Thoracic aorta (tissue), 2 donors: Measurements from ENCODE around the gene COL3A1. TPM values are rescaled to one million over a fixed set of nuclear protein-coding genes. Genes with fewer than 3 reads are reported as not detected.

Experiments
- ATAC-seq: fragments of 150-250 bp; one replicate; pipeline ENCODE4 v1.8.0; 2017; ENCODE audit warnings: low read depth; ENCODE audit not compliant: insufficient number of reproducible peaks, low FRiP score
- DNase-seq: peaks from one replicate; pipeline ENCODE4 v3.0.0-alpha.2; 2020; ENCODE audit warnings: low spot score
- H3K27ac ChIP-seq, 2 donors: fragments of 200-600 bp; sonication (generic); 1 replicate in 1 of 2; 2 replicates in 1 of 2; pipeline ENCODE4 v1.5.1; 2016; ENCODE audit warnings: mild to moderate bottlenecking in 2 of 2, moderate library complexity in 2 of 2
- H3K27me3 ChIP-seq: fragments of 200-600 bp; sonication (generic); replicated peaks from 2 replicates; pipeline ENCODE4 v1.6.0; 2016; ENCODE audit warnings: mild to moderate bottlenecking; ENCODE audit not compliant: insufficient read depth
- H3K36me3 ChIP-seq: fragments of 200-600 bp; sonication (generic); one replicate; pipeline ENCODE4 v1.5.1; 2016
- H3K4me1 ChIP-seq, 2 donors: fragments of 200-600 bp; sonication (generic); 1 replicate in 1 of 2; 2 replicates in 1 of 2; pipeline versions ENCODE4 v1.5.1 to v1.6.0; 2016; ENCODE audit warnings: low read depth in 2 of 2, mild to moderate bottlenecking in 1 of 2; ENCODE audit not compliant: control insufficient read depth in 1 of 2
- H3K4me3 ChIP-seq: fragments of 200-600 bp; sonication (generic); 2 replicates; pipeline ENCODE4 v1.5.1; 2016; ENCODE audit warnings: mild to moderate bottlenecking
- H3K9me3 ChIP-seq: fragments of 200-600 bp; sonication (generic); 2 replicates; pipeline ENCODE4 v1.5.1; 2016
- CTCF ChIP-seq: fragments of 200-600 bp; sonication (generic); IDR thresholded peaks from one replicate; pipeline ENCODE4 v1.5.1; 2019; ENCODE audit warnings: antibody characterized with exemption
- total RNA-seq, 2 donors: library from RNA; depleted of rRNA; stranded (reverse); fragments of >200 nt; gene quantifications; one replicate each; pipeline versions ENCODE4 v1.1.0 to v1.2.3, GENCODE V29; 2016

COL3A1 gene
- 100 to 1,000 TPM; 734 to 875 TPM for total RNA-seq

GRCh38 chr2:188974164-188974563 is at the start of gene COL3A1:
Gene COL3A1, plus strand, starts transcription at chr2:188974373. Its CDS starts 117 bp downstream, at chr2:188974490.
- no peak for DNase-seq
- peak within 1 kb of the TSS; percentile 78 for H3K4me3 ChIP-seq
- ATAC-seq = no peak
- no peaks in the 10 kb centered on the region for H3K36me3 ChIP-seq
- no peaks in the 10 kb centered on the region for H3K9me3 ChIP-seq
- peaks cover 0 to 24% of the 10 kb centered on the region in 2 donors for H3K4me1 ChIP-seq
- peak within 1 kb of the TSS; percentile 66 to 89 for H3K27ac ChIP-seq
- no peaks in the 10 kb centered on the region for H3K27me3 ChIP-seq
- TF ChIP-seq CTCF = no peak

- Histone ChIP-seq H3K9me3 (peaks cover 15% of the 10 kb centered on the region), H3K36me3 (no peaks in the 10 kb centered on the region), H3K27ac (no peak overlapping the region), H3K4me3 (no peak overlapping the region), H3K4me1 (no peaks in the 10 kb centered on the region), H3K27me3 (no peaks in the 10 kb centered on the region)
- no peak for TF ChIP-seq CTCF
- ATAC-seq (no peak), DNase-seq (no peak)
Measured at GRCh38 chr2:188928643-188929042, 45.5 kb upstream of the COL3A1 start.

GRCh38 chr2:188931361-188931760 is 42.8 kb upstream of the COL3A1 start:
- Histone ChIP-seq H3K4me1 (no peaks in the 10 kb centered on the region), H3K27ac (no peak overlapping the region), H3K27me3 (no peaks in the 10 kb centered on the region), H3K36me3 (no peaks in the 10 kb centered on the region), H3K4me3 (no peak overlapping the region), H3K9me3 (peaks cover 15% of the 10 kb centered on the region)
- DNase-seq (no peak), ATAC-seq (no peak)
- no peak for TF ChIP-seq CTCF

- Histone ChIP-seq H3K27ac (peak overlapping the region; percentile 70 to 76), H3K4me1 (peaks cover 20 to 40% of the 10 kb centered on the region in 2 donors), H3K36me3 (no peaks in the 10 kb centered on the region), H3K4me3 (no peak overlapping the region), H3K9me3 (no peaks in the 10 kb centered on the region), H3K27me3 (no peaks in the 10 kb centered on the region)
- no peak for ATAC-seq
- DNase-seq = no peak
- TF ChIP-seq CTCF = no peak
Measured at GRCh38 chr2:188937228-188938220, 36.6 kb upstream of the COL3A1 start.

- Histone ChIP-seq H3K4me1 (peaks cover 20 to 40% of the 10 kb centered on the region in 2 donors), H3K36me3 (no peaks in the 10 kb centered on the region), H3K9me3 (no peaks in the 10 kb centered on the region), H3K4me3 (peak overlapping the region; percentile 53), H3K27me3 (no peaks in the 10 kb centered on the region), H3K27ac (peak overlapping the region; percentile 33 to 54)
- DNase-seq (no peak), ATAC-seq (no peak)
- no peak for TF ChIP-seq CTCF
Measured at GRCh38 chr2:188940171-188940570, 34.0 kb upstream of the COL3A1 start.
